ENCODE measurements around the gene IDH3A.
A peak's percentile ranks its signal among the peaks of the same experiment; 100 is the strongest.

Gene IDH3A

DNA sequence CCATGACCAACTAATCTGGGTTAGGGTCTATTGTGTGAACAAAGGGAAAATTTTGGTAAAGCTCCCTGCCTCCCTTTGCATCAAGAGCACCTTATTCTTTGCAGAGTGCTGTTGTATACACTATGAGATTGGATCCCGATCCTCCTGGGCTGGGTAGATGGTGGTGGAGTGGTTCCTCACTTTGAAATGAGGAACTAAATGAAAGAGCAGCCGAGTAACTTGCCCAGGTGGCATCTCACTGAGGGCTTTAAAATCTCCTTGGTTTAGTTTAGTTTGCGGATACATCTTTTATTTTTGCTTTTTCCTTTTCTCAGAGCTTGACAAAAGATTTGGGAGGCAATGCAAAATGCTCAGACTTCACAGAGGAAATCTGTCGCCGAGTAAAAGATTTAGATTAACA is 19.4 kb downstream of the IDH3A start:
- DNase-seq = no peak

DNA sequence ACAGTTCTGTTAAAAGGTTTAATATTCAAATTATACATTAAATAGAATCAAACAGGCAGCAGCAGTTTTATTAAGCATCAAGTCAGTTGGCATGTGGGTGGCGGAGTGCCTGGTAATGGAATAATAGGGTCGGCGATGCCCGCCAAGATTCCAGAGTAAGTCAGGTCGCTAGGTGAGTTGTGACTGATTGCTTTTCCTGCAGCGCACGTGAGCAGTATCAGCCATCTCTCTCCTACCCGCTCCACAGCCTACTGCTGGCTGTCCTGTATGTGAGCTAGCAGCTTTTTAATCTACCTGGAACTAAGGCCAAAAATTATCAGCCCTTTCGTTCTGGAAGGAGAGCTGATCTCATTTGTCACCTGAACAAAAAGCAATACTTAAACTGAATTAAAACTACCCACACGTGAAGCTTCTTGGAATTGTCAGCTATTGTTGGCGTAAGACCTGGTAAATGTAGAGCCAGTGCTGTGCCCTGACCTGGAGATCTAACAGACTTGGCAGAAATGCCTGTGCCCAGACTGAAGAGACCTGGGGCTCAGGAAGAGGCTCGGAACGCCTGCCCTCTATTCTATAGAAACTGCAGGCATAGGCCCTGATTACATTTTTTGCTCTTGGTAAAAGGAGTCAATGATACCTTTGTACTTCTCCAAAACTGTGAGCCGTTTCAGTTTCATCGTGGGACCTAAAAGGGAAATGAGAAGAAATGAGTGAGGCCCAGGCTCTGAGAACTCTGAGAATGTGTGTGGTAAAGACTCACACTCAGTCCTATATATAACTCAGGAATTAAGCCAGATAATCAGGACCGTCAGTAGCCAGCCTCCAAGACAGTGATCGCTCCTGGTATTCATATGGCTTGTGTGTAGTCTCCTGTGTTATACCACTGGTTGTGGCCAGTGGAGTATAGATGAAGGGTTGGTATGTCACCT is 21.9 kb downstream of the IDH3A start:
- DNase-seq = peak; percentile 44 to 75 (median 58)

DNA sequence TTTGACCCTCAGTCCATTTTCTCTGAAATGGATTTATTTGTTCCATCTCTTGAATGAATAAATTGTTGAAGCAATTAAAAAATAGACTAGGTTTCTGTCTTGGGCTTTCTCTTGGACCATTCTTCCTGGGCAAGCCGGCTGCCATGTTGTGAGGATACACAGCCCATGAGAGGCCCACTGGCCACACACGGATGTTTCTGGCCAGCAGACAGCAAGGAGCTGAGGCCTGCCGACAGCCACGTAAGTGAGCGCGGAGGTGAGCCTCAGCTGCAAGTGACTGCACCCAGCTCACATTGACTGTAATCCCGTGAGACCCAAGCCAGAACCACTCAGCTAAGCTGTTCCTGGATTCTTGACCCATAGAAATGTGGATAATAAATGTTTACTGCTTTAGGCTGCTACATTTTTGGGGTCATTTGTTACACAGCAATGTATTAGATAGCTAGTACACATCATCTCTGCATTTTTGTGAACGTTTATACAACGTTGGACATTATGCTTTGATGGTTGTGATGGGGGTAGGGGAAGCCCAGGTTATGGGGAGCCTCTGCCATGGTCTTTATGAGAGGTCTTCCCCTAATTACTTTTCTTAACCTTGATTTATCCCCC is 22.8 kb downstream of the IDH3A start:
- no peak for DNase-seq

DNA sequence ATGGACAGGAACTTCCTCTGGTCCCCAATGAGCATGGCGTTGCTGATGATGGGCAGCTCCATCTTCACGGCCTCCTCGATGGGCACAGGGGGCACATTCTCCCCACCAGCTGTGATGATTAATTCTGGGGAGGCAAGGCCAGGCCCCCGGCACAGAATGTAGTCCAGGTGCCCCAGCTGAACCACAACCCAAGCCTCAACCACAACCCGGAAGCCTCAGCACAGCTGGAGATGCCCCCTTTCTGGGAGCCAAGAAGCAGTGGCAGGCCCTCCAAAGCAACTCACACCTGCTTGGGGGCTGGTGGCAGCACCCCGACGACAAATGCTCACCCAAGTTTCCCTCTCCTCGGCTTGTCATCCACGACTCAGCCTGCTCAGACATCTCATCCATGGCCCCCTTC is 25.2 kb downstream of the IDH3A start:
- no peak for DNase-seq

DNA sequence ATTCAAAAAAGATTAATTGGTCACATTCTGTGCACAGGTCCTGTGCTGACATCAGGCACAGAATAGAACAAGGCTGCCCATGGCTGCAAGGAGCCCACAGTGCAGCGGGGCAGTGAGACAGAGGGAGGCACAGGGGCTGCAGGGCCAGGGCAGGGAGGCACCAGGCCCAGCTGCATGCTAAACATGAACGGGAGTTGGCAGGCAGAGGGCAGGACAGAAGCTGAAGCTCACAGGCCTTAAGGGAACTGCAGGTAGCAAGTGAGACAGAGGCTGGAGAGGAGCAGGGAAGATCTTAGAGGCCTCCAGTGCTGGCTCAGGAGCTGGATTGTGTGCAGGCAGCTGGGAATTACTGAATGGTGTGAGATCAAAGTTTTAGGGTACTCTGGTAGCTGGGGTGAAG is 26.2 kb downstream of the IDH3A start:
- no peak for DNase-seq

DNA sequence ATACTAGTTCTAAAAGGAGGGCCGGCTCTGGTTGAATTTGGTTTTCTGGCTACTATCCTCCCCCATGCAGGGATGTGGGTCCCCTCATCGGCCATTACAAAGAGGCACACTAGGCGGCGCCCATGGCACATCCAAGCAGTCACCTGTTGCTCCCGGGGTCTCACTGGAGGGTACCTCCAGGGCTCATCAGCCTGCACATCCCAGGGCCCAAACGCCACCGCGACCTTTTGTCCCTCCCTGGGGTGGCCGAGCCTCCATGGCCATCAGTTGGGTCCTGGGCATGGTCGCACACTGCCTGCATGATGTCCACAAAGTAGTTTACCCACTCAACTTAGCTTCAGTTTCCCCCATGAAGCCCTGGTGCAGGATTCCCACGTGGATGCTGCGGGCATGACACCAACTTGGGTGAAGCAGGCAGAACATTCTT is 28.3 kb downstream of the IDH3A start:
- DNase-seq = peak in 2 of 4 experiments; percentile 19 to 45

DNA sequence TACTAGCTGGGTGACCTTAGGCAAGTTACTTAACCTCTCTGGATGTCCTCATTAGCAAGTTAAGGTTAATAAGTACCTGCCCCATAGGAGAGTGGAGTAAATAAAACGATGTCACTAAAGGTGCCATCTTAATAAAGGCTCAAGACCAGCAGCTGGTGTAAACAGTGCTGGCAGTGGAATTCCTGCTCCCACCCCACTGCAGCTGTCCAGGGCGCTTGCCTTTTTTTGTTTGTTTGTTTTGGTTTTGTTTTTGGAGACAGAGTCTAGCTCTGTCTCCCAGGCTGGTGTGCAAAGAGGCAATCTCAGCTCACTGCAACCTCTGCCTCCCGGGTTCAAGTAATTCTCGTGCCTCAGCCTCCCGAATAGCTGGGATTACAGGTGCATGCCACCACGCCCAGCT is 28.9 kb downstream of the IDH3A start:
- no peak for DNase-seq

DNA sequence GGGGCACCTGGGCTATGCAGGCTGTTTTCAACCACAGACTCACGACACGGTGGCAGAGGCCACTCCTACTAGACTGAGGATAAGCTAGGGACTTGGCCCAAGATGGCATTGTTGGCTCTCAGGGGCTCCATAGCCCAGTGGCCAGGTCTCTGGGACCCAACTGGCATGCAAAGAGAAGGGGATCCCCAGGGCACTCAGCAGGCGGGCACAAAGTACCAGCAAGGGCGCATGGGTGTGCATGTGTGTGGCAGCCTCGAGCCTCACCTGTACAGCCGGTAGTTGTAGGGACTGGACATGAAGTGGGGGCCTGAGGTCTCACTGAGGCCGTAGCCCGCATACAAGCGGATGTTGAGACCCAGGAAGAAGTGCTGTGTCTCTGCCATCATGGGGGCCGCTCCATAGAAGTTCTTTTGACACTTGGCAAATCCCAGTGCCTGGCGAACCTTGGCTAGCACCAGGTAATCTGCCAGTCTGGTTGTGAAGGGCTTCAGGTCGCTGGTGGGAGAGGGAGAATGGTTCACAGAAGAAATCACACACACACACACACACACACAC is 30.2 kb downstream of the IDH3A start:
- no peak for DNase-seq

DNA sequence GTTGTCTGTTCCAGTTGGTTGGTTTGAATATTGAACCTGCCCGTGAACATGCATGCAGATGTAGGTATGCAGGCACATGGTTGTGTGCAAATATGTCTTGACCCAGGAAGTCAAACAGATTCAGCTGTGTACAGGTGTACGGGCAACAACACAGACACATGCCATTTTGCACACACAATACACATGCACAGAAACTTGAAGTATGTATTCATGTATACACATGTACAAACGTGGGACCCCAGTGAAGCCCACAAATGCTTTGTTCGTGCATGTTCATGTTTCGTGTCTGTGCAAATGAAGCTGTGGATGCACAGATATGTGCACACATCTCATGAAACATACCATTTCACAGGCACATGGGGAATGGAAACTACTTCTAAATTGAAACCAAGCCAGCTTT is 30.7 kb downstream of the IDH3A start:
- no peak for DNase-seq

DNA sequence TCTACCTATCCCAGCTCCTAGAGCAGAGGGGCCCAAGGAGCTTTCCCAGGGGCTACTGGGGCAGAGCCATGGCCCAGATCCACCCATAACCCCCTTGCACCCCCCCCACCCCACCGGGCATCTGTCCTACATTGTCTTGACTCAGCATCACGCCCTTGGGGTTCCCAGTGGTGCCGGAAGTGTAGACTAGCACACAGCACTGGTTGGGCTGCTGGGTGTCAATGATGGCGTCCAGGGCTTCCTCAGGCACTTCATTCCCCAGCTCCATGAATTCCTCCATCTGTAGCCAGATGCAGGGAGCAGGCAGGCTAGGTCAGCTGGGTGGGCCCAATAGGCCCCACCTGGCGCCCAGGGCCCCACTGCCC is 33.2 kb downstream of the IDH3A start:
- DNase-seq = no peak

DNA sequence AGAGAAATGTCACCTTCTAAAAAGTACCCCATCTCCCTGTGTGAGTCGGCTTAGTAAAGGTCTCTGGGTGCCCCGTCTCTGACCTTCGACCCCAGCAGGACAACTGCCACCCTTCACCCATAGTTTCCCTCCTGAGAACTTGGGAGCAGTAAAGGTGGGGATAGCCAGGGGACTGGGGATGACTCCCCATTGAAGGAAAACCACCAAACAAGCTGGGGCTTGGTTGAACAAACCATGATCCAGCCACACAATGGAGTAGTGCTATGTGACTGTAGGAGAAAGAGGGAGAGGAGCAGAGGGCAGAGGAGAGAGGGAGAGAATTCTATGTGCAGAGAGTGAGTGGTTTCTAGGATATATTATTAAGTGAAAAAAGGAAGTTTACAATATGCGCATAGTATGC is 33.7 kb downstream of the IDH3A start:
- no peak for DNase-seq

DNA sequence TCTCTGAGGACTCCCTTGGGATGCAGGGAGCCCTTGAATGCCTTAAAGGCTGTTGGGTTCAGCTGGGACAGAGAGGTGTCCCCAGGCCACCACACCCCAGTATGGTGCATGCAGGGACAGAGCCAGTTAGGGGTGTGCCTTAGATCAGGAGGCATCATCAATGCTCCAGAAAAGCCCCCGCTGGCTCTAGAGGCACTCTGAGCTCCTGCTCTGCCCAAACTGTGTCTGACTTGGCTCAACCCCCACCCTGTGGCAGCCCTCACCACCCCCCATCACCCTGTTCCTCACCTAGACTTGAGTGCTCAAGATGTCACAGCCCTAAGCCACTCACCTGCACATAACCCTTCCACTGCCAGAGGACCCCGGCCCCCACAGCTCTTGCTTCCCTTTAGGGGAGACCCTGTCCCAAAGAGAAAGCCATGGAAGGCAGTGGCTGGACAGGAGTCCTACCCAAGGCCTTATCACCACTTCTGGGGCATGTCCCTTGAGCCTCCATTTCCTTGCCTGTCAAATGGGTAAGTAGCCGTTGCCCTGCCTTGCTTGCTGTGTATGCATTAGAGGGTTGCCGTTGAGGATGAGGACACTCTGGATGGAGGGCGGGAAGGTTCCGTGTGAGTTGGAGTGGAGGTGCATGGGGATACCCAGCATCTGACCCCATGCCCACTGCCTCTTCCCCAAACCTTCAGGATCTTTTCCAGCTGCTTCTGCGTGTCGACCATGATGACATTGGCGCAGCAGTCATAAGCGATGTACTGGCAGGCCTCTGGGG is 43.8 kb downstream of the IDH3A start:
- DNase-seq = no peak

DNA sequence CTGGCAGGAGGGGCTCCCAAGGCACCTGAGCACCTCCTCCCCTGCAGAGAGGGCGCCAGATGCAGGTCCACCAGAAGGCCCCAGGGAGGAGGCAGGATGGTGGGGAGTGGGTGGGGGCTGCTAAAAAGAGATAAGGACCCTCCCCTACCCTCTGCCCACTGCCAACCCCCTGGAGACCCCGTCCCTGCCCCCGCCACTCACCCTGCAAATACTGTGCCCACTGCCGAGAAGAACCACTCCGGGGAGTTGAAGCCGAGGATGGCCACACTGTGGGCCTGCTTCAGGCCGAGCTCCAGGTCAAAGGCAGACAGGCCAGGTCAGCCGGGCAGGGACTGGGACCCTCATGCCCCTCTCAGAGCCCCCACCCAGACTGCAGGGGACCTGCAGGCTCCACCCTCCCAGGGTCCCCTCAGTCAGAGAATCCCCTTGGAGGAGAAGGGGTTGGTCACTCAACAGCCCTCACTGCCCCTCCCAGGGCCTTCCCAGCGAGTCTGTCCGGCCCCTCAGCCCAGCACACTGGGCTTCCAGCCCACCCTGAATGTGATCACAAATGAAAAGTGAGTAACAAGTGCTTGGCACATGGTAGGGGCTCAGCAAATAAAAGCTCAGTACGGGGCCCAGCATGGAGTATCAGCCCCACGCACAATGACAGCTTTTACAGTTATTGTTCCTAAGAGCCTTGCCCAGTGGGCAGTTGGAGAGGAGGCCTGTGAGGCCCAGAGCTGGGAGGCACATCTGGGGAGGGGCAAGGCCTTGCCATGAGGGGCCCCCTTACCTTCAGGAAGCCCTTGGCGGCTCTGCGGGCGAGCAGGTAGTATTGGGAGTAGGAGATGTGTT is 44.8 kb downstream of the IDH3A start:
- DNase-seq = no peak

DNA sequence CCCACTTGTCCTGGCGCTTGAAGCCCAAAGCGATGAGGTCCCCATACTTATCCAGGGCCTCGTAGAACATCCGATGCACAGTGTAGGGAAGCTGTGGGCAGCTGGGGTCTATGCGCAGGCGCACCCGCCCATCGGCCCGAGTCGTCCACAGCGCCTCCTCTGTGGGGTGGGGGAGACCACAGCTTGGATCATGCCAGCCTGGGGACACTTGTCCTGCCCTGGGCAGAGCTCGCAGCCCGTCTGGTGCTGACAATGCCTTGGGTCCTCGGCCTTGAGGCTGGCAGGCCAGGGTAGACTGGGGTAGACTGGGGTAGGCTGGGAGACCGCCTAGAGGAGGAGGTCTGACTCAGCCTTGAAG is 45.4 kb downstream of the IDH3A start:
- no peak for DNase-seq

DNA sequence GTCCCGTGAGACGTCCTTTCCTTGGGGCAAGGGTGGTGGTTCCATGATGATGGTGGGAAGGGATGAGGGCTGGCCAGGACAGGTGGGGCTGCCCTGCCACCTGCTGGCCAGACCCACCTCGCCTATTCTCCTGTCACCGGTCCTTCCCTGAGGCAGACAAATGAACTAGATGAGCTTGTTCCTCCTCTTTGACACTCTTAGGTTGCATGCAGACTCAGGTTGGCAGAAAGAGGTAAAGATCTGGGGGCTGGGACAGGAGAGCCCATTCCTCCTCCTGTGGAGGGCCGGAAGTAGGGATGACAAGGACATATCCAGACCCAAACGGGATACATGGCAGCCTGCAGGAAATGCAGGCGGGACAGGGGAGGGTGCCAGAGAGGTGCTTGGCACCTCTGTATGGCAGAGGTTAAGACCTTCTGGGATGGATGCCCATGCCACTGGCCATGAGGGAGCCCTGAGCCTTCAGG is 46.6 kb downstream of the IDH3A start:
- peak; percentile 43 to 70 (median 58) for DNase-seq

DNA sequence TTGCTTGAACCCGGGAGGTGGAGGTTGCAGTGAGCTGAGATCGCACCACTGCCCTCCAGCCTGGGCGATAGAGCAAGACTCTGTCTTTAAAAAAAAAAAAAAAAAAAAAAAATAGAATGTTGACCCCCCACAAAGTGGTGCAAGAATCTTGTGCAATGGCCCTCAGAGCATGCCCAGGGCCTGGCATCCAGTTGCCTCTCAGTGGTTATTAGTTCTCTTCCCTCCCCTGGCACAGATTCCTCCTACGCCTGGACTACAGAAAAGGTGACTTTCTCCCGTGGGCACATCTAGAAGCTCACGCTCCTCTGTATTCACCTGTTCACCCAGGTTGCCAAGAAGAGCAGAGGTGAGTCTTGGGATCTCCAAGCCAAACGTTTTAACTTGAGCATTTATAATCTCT is 48.5 kb downstream of the IDH3A start:
- DNase-seq = no peak

DNA sequence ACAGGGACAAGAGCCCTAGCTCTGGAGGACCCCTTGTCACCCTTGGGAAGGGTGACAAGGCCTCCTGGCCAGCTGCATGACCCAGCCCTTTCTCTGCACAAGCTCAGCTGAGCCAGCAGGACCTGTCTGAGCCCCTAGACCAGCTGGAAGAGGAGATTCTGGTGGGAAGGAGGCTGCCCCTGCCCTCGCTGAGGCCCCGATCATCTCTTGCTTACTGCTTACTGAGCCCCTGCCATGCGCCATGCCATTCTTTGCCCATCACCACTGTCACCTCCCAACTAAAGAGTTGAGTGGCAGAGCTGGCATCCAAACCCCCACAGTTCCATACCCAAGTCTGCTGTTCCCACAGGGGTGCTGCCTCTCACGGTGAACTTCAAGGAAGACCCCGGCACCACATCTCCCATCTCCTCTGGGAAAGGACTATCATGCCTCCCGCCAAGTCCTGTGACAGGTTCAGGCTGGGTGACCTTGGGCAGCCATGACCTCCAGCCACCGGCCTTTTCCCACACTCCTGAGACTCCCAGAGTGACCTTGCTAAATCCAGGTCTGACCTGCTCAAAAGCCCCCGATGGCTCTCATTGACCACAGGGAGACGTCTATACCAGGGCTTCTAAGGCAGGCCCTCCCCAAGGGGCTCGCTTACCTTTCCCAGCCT is 51.2 kb downstream of the IDH3A start:
- no peak for DNase-seq

DNA sequence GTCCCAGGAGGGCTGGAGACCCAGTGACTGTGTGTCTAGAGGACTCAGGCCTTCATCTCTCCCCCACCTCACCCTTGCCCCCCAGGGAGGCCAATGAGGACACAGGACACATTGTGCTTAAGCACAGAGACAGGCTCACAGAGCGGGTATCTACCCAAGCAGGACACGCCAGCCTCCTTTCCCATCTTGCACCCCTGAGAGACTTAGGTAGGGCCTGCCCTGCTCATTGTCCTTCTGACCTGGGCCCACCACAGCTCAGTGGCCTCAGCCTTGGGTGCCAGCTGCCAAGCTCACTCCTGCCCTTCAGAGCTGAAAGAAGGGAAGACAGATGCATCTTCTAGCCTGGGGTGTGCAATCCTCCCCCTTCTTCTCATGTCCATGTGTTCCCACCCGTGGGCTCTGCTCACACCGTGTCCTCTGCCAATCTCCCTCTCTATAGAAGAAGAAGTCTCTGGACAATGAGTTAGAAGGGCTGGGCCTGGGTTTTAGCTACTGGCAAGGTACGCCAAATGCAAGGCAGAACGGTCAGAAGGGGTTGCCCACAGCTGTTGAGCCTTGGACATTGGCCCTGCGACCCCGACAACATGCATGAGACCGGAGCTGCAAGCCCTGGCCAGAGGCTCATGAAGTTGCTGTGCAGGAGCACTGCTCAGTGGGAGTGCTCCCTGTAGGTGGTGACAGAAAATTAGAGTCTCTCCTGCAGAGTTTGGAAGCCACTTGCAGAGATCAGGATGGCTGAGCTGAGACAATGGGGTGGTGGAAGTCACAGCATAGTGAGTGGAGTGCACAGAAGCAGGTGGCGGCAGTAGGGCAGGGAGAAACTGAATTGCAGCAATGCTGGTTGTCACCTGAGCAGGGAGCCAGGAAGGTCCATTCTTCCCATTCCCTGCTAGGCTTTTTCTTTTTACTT is 52.4 kb downstream of the IDH3A start:
- DNase-seq = no peak

DNA sequence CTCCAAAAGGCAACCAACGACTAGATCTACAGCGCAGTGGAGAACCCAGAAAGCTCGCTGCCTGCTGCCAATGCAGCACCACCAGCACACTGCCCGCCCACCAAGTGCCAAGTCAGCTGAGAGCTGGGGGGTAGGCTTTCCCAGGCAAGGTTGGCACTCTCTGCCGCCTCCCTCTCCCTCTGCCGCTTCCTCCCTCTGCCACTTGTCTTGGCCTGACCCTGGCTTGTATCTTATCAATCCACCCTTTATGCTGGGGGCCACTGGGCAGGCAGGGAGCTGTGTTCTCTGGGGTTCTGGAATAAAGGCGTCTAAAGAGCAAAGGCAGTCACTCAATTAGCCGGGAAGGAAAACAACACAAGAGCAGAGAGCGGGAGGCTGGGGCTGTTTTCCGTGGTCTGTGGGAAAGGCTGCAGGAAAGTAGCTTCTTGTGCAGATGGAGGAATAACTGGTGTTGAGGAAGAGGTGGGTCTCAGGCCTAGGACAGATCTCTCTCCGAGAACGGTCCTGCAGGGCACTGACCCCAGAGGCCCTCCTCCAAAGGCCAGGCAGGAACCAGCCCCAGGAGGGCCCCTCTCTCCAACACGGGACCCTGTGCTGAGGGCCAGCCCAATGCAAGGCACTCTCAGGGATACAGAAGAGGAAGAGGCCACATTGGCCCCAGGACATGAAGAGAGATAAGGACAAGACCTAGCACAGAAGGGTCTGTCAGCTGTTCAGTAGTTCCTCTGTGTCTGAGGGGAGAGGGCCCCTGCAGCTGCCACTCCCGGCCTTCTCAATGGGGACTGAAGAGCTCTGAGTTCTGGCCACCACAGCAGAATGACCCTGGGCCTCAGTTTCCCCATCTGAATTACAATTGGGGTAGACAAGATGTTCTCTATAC is 54.4 kb downstream of the IDH3A start:
- DNase-seq = no peak

Measured in suppressor macrophage (primary cell).